Fibroblast of lung (primary cell): ENCODE measurements around the gene FBXO17. TPM values are rescaled to one million over a fixed set of nuclear protein-coding genes. Genes with fewer than 3 reads are reported as not detected.

Experiments
- DNase-seq, 2 donors: peaks; one replicate each; pipeline versions ENCODE4 v3.0.0 to v3.0.0-alpha.2; 2010; ENCODE audit warnings: low read depth in 2 of 2
- H2AFZ ChIP-seq: 2 replicates; pipeline ENCODE4 v1.5.1; 2012; ENCODE audit warnings: low read length, control low read depth, inconsistent platforms
- H3K27ac ChIP-seq: 2 replicates; pipeline ENCODE4 v1.5.1; 2011; ENCODE audit warnings: low read length, control low read depth; ENCODE audit not compliant: insufficient read depth
- H3K27me3 ChIP-seq: 2 replicates; pipeline ENCODE4 v1.5.1; 2011; ENCODE audit warnings: mild to moderate bottlenecking, low read length; ENCODE audit not compliant: control insufficient read depth, insufficient read depth
- H3K36me3 ChIP-seq: 2 replicates; pipeline ENCODE4 v1.5.1; 2011; ENCODE audit warnings: low read length; ENCODE audit not compliant: control insufficient read depth, insufficient read depth
- H3K4me1 ChIP-seq: 2 replicates; pipeline ENCODE4 v1.5.1; 2011; ENCODE audit warnings: low read length; ENCODE audit not compliant: control insufficient read depth, insufficient read depth; ENCODE audit errors: extremely low read depth
- H3K4me2 ChIP-seq: 2 replicates; pipeline ENCODE4 v1.5.1; 2011; ENCODE audit warnings: low read length, control low read depth; ENCODE audit not compliant: insufficient read depth; ENCODE audit errors: extremely low read depth
- H3K4me3 ChIP-seq, 4 experiments: fragments of 200-600 bp in 1 of 4; sonication (generic) in 1 of 4; replicated peaks in 1 of 4; 2 replicates each; pipeline ENCODE4 v1.5.1; 2011 to 2016; ENCODE audit warnings: low read length in 4 of 4, low read depth in 3 of 4, mild to moderate bottlenecking in 3 of 4, control low read depth in 2 of 4, inconsistent platforms in 1 of 4, mixed read lengths in 1 of 4; ENCODE audit not compliant: insufficient read depth in 1 of 4; ENCODE audit errors: control extremely low read depth in 1 of 4
- H3K79me2 ChIP-seq: 2 replicates; pipeline ENCODE4 v1.5.1; 2012; ENCODE audit warnings: mild to moderate bottlenecking, low read length, inconsistent platforms; ENCODE audit not compliant: control insufficient read depth, insufficient read depth
- H3K9ac ChIP-seq: 2 replicates; pipeline ENCODE4 v1.5.1; 2011; ENCODE audit warnings: mild to moderate bottlenecking, low read length, control low read depth; ENCODE audit not compliant: insufficient read depth
- H3K9me3 ChIP-seq: 2 replicates; pipeline ENCODE4 v1.5.1; 2012; ENCODE audit warnings: low read depth, low read length; ENCODE audit not compliant: control insufficient read depth, insufficient read depth
- H4K20me1 ChIP-seq: 2 replicates; pipeline ENCODE4 v1.5.1; 2011; ENCODE audit warnings: low read length; ENCODE audit not compliant: control insufficient read depth, insufficient read depth; ENCODE audit errors: extremely low read depth
- EZH2 ChIP-seq: IDR thresholded peaks from 2 replicates; pipeline ENCODE4 v1.5.1; 2012; ENCODE audit warnings: low read length, control low read depth, mild to moderate bottlenecking; ENCODE audit errors: missing control alignments
- polyA plus RNA-seq, 2 donors: library from polyadenylated mRNA; depleted of rRNA in 1 of 2; stranded (reverse) in 1 of 2; unstranded in 1 of 2; fragments of >200 nt; gene quantifications; 2 replicates each; pipeline ENCODE4 v1.2.1, GENCODE V29; 2011 to 2012; ENCODE audit warnings: missing spikeins in 1 of 2
- total RNA-seq: library from RNA; depleted of rRNA; stranded (reverse); fragments of >200 nt; gene quantifications from 2 replicates; pipeline ENCODE4 v1.2.1, GENCODE V29; 2014
- TF ChIP-seq, protein P1 (sequence below), 2 donors: IDR thresholded peaks in 1 of 2; conservative IDR thresholded peaks in 1 of 2; 1 replicate in 1 of 2; 2 replicates in 1 of 2; pipeline ENCODE4 v1.5.1; 2011 to 2012; ENCODE audit warnings: low read length in 2 of 2, control low read depth in 1 of 2, inconsistent platforms in 1 of 2, low read depth in 1 of 2, mild to moderate bottlenecking in 1 of 2

Gene FBXO17
- total and polyA plus RNA-seq, 2 donors (not counting 1 experiment from before 2014, with no cell fraction given), result 10.2 to 25.8 TPM

DNA sequence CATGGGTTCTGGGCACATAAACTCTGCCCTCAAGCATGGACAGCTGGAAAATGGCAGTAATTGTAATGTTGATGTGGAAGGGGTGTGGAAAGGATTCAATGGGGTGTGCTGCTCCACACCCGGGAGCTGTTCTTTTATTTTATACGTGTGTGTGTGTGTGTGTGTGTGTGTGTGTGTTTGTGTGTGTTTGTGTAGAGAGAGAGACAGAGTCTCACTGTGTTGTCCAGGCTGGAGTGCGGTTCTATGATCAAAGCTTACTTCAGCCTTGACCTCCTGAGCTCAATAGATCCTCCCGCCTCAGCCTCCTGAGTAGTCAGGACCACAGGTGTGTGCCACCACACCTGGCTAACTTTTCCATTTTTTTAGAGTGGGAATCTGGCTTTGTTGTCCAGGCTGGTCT is 42.0 kb downstream of the FBXO17 start:
- Histone ChIP-seq H3K79me2 (peaks cover 25% of the 10 kb centered on the region), H3K9me3 (no peaks in the 10 kb centered on the region), H2AFZ (no peak overlapping the region), H3K4me2 (no peak overlapping the region), H3K36me3 (peaks cover 5% of the 10 kb centered on the region), H3K4me3 (no peak overlapping the region), H3K9ac (no peak overlapping the region), H3K27me3 (no peaks in the 10 kb centered on the region), H3K4me1 (peaks cover 5% of the 10 kb centered on the region), H4K20me1 (no peaks in the 10 kb centered on the region), H3K27ac (no peak overlapping the region)
- TF ChIP-seq, protein P1, sequence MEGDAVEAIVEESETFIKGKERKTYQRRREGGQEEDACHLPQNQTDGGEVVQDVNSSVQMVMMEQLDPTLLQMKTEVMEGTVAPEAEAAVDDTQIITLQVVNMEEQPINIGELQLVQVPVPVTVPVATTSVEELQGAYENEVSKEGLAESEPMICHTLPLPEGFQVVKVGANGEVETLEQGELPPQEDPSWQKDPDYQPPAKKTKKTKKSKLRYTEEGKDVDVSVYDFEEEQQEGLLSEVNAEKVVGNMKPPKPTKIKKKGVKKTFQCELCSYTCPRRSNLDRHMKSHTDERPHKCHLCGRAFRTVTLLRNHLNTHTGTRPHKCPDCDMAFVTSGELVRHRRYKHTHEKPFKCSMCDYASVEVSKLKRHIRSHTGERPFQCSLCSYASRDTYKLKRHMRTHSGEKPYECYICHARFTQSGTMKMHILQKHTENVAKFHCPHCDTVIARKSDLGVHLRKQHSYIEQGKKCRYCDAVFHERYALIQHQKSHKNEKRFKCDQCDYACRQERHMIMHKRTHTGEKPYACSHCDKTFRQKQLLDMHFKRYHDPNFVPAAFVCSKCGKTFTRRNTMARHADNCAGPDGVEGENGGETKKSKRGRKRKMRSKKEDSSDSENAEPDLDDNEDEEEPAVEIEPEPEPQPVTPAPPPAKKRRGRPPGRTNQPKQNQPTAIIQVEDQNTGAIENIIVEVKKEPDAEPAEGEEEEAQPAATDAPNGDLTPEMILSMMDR (conservative IDR thresholded peaks at IDR 0.05 in 1 of 2, IDR thresholded peaks at IDR 0.05 in 1 of 2; ENCODE audit: low read depth in 1 of 2, low read length in 2 of 2), result no peak
- TF ChIP-seq EZH2, result no peak
- no peak for DNase-seq

DNA sequence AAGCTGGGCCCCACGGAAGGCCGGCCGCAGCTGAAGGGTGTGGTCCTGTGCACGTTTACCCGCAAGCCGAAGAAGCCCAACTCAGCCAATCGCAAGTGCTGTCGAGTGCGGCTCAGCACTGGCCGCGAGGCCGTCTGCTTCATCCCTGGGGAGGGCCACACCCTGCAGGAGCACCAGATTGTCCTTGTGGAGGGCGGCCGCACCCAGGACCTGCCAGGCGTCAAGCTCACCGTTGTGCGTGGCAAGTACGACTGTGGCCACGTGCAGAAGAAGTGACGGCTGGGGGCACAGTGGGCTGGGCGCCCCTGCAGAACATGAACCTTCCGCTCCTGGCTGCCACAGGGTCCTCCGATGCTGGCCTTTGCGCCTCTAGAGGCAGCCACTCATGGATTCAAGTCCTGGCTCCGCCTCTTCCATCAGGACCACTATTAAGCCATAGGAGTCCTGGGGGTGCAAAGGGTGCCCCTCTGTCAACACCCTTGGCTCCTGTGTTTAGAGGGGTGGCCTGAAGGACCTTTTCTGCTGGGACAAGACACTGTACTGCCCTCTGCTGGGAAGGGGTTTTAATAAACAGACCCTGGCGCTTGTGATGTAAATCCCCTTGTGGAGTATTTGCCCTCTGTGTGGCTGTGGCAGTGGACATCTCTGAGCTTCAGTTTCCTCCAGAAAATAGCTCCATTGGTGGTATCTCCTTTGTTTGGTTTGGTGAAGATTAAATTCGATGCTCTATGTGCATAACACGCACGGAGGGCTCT is 42.9 kb downstream of the FBXO17 start:
- Histone ChIP-seq H3K4me3 (no peak overlapping the region), H3K9me3 (no peaks in the 10 kb centered on the region)

DNA sequence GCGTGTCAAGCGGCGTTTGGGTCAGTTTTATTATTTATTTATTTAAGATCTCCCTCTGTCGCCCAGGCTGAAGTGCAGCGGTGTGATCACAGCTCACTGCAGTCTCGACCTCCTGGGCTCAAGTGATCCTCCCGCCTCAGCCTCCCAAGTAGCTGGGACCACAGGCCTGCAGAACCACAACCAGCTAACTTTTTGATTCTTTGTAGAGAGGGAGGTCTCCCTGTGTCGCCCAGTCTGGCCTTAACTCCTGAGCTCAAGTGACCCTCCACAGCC is 44.1 kb downstream of the FBXO17 start:
- Histone ChIP-seq H3K4me1 (peaks cover 5% of the 10 kb centered on the region), H3K27ac (peak overlapping the region; percentile 89), H3K79me2 (peaks cover 25% of the 10 kb centered on the region), H2AFZ (no peak overlapping the region), H3K9me3 (no peaks in the 10 kb centered on the region), H3K4me3 (peak overlapping the region; percentile 78 to 98 (median 98)), H3K9ac (peak overlapping the region; percentile 89), H3K4me2 (peak overlapping the region; percentile 94), H4K20me1 (no peaks in the 10 kb centered on the region), H3K27me3 (no peaks in the 10 kb centered on the region), H3K36me3 (peaks cover 5% of the 10 kb centered on the region)
- no peak for TF ChIP-seq EZH2
- no peak for DNase-seq

More for the DNA sequence above, 42.9 kb downstream of the FBXO17 start:
- no peak overlapping the region for H3K4me2 ChIP-seq
- H3K4me1 ChIP-seq, result peaks cover 5% of the 10 kb centered on the region
- H3K27ac ChIP-seq, result no peak overlapping the region
- H2AFZ ChIP-seq, result no peak overlapping the region
- H3K79me2 ChIP-seq, result peaks cover 25% of the 10 kb centered on the region
- no peak for TF ChIP-seq EZH2
- TF ChIP-seq, protein P1 (conservative IDR thresholded peaks at IDR 0.05 in 1 of 2, IDR thresholded peaks at IDR 0.05 in 1 of 2; ENCODE audit: low read depth in 1 of 2, low read length in 2 of 2), result peak; percentile 27 to 44
- H3K36me3 ChIP-seq, result peaks cover 5% of the 10 kb centered on the region
- no peak overlapping the region for H3K9ac ChIP-seq
- no peaks in the 10 kb centered on the region for H4K20me1 ChIP-seq
- peak; percentile 40 to 50 for DNase-seq
- no peaks in the 10 kb centered on the region for H3K27me3 ChIP-seq
